Gastrocnemius medialis (tissue), 4 donors: ENCODE data around the gene RYR1.

Experiments
- POLR2A ChIP-seq, 2 donors: fragments of 450-650 bp; IDR thresholded peaks; one replicate each; pipeline ENCODE4 v1.6.1; 2017; ENCODE audit warnings: antibody characterized with exemption in 2 of 2, mild to moderate bottlenecking in 2 of 2, moderate library complexity in 2 of 2
- TF ChIP-seq, protein P1 (sequence below), 5 experiments: fragments of 450-650 bp in 3 of 5; fragments of 200-600 bp in 2 of 5; sonication (generic) in 2 of 5; IDR thresholded peaks in 4 of 5; conservative IDR thresholded peaks in 1 of 5; 1 replicate in 4 of 5; 2 replicates in 1 of 5; pipeline ENCODE4 v1.5.1; 2016 to 2019; ENCODE audit warnings: antibody characterized with exemption in 5 of 5, mild to moderate bottlenecking in 3 of 5, moderate library complexity in 3 of 5

DNA sequence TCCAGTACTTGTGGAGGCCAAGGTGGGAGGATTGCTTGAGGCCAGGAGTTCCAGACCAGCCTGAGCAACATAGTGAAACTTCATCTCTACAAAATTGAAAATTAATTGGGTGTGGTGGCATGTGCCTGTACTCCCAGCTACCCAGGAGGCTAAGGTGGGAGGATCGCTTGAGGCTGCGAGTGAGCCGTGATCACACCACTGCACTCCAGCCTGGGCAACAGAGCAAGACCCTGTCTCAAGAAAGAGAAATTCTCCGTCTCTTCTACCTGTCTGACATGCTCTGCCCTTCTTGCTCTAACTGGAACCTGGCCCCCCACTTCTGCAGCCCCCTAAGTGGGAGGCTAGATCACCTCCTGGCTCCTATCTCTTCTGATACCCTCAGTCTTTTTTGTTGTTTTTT is 192.9 kb downstream of the RYR1 start:
- TF ChIP-seq, protein P1, sequence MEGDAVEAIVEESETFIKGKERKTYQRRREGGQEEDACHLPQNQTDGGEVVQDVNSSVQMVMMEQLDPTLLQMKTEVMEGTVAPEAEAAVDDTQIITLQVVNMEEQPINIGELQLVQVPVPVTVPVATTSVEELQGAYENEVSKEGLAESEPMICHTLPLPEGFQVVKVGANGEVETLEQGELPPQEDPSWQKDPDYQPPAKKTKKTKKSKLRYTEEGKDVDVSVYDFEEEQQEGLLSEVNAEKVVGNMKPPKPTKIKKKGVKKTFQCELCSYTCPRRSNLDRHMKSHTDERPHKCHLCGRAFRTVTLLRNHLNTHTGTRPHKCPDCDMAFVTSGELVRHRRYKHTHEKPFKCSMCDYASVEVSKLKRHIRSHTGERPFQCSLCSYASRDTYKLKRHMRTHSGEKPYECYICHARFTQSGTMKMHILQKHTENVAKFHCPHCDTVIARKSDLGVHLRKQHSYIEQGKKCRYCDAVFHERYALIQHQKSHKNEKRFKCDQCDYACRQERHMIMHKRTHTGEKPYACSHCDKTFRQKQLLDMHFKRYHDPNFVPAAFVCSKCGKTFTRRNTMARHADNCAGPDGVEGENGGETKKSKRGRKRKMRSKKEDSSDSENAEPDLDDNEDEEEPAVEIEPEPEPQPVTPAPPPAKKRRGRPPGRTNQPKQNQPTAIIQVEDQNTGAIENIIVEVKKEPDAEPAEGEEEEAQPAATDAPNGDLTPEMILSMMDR (IDR thresholded peaks at IDR 0.05 in 4 of 5, conservative IDR thresholded peaks at IDR 0.05 in 1 of 5) = no peak
- TF ChIP-seq POLR2A (IDR thresholded peaks at IDR 0.05) = no peak
